GM18951 (cell line): ENCODE data around the gene ADAR.

Experiments used
- POLR2A ChIP-seq: IDR thresholded peaks from 4 replicates; pipeline ENCODE4 v1.6.1; 2011; ENCODE audit warnings: mild to moderate bottlenecking; ENCODE audit not compliant: insufficient read length, insufficient read depth; ENCODE audit errors: extremely low read depth
- in situ Hi-C: fragments of 300-500 bp; cut with MboI; formaldehyde crosslinking; loops from one replicate; pipeline ENCODE4 v1.12.0; 2022; ENCODE audit warnings: low sequenced_read_pairs, mixed read lengths, inconsistent platforms; ENCODE audit not compliant: unreplicated experiment

ADAR gene

GRCh38 chr1:154533952-154534844 is 73.8 kb downstream of the ADAR start:
- in situ Hi-C loops: no loop called here
- TF ChIP-seq POLR2A: no peak
